GM23338 (cell line): ENCODE measurements around the gene AGFG1. TPM values are rescaled to one million over a fixed set of nuclear protein-coding genes. Genes with fewer than 3 reads are reported as not detected.

Experiments used
- ATAC-seq: fragments of 200-7000 bp; cut with Tn5 transposase; 3 replicates; pipeline ENCODE4 v1.9.1; 2020
- DNase-seq: peaks from one replicate; pipeline ENCODE4 v3.0.0-alpha.2; 2015; ENCODE audit warnings: low spot score
- H2AFZ ChIP-seq: fragments of 200-600 bp; sonication (generic); 2 replicates; pipeline ENCODE4 v1.8.0; 2016; ENCODE audit warnings: antibody characterized with exemption, mild to moderate bottlenecking, moderate library complexity
- H3F3A ChIP-seq: fragments of 200-600 bp; sonication (generic); replicated peaks from 2 replicates; pipeline ENCODE4 v1.8.0; 2017; ENCODE audit warnings: antibody characterized with exemption, mixed run types, low read depth
- H3K27ac ChIP-seq: fragments of 200-600 bp; sonication (generic); 2 replicates; pipeline ENCODE4 v1.6.1; 2016; ENCODE audit warnings: low read depth
- H3K27me3 ChIP-seq: fragments of 200-600 bp; sonication (generic); 2 replicates; pipeline ENCODE4 v1.8.0; 2016; ENCODE audit warnings: mild to moderate bottlenecking, mixed run types, moderate library complexity; ENCODE audit not compliant: insufficient read depth
- H3K36me3 ChIP-seq: fragments of 200-600 bp; sonication (generic); 2 replicates; pipeline ENCODE4 v1.8.0; 2016; ENCODE audit warnings: mild to moderate bottlenecking; ENCODE audit not compliant: insufficient read depth
- H3K4me1 ChIP-seq: fragments of 200-600 bp; sonication (generic); 2 replicates; pipeline ENCODE4 v1.8.0; 2016; ENCODE audit warnings: mild to moderate bottlenecking, moderate library complexity; ENCODE audit not compliant: insufficient read depth
- H3K4me2 ChIP-seq: fragments of 200-600 bp; sonication (generic); 2 replicates; pipeline ENCODE4 v1.7.1; 2017; ENCODE audit warnings: mixed run types
- H3K4me3 ChIP-seq: fragments of 200-600 bp; sonication (generic); 2 replicates; pipeline ENCODE4 v1.6.1; 2016; ENCODE audit warnings: mixed run types
- H3K79me2 ChIP-seq: fragments of 200-600 bp; sonication (generic); replicated peaks from 2 replicates; pipeline ENCODE4 v1.8.0; 2017; ENCODE audit warnings: mild to moderate bottlenecking; ENCODE audit not compliant: insufficient read depth
- H3K9me2 ChIP-seq: fragments of 200-600 bp; sonication (generic); 2 replicates; pipeline ENCODE4 v1.8.0; 2017; ENCODE audit not compliant: insufficient read depth
- H4K20me1 ChIP-seq: fragments of 200-600 bp; sonication (generic); replicated peaks from 2 replicates; pipeline ENCODE4 v1.8.0; 2017; ENCODE audit warnings: mild to moderate bottlenecking; ENCODE audit not compliant: insufficient read depth
- H3K27ac Mint-ChIP-seq: 2 replicates; pipeline ENCODE4 v1.8.0; 2020; ENCODE audit warnings: inconsistent platforms, mild to moderate bottlenecking, moderate library complexity, mixed read lengths
- H3K27me3 Mint-ChIP-seq: 3 replicates; pipeline ENCODE4 v1.8.0; 2022; ENCODE audit warnings: low read depth, mild to moderate bottlenecking, moderate library complexity, mixed read lengths, inconsistent platforms; ENCODE audit not compliant: insufficient read depth, poor library complexity
- H3K36me3 Mint-ChIP-seq: 3 replicates; pipeline ENCODE4 v1.8.0; 2021; ENCODE audit warnings: low read depth, mild to moderate bottlenecking, inconsistent platforms, moderate library complexity, mixed read lengths
- H3K4me1 Mint-ChIP-seq: 3 replicates; pipeline ENCODE4 v1.8.0; 2020; ENCODE audit warnings: mild to moderate bottlenecking, inconsistent platforms, mixed read lengths
- H3K4me3 Mint-ChIP-seq: 3 replicates; pipeline ENCODE4 v1.8.0; 2021; ENCODE audit warnings: moderate library complexity, mild to moderate bottlenecking, inconsistent platforms, mixed read lengths
- H3K9me3 Mint-ChIP-seq: 3 replicates; pipeline ENCODE4 v1.8.0; 2020; ENCODE audit warnings: moderate library complexity, mild to moderate bottlenecking, inconsistent platforms, mixed read lengths
- CREB1 ChIP-seq: fragments of 250-450 bp; sonication (Bioruptor Pico); IDR thresholded peaks from 2 replicates; pipeline ENCODE4 v1.5.0; 2020; ENCODE audit warnings: low read depth, mild to moderate bottlenecking, moderate library complexity
- EZH2 ChIP-seq: fragments of 200-600 bp; sonication (generic); IDR thresholded peaks from one replicate; pipeline ENCODE4 v1.8.0; 2017; ENCODE audit warnings: antibody characterized with exemption, mild to moderate bottlenecking, low read depth; ENCODE audit not compliant: unreplicated experiment
- EZH2phosphoT487 ChIP-seq: fragments of 200-600 bp; sonication (generic); IDR thresholded peaks from one replicate; pipeline ENCODE4 v1.8.1; 2018; ENCODE audit warnings: antibody characterized with exemption; ENCODE audit not compliant: unreplicated experiment
- JUNB ChIP-seq: IDR thresholded peaks from one replicate; pipeline ENCODE4 v1.6.1; 2016; ENCODE audit warnings: antibody characterized with exemption; ENCODE audit not compliant: unreplicated experiment
- NANOG ChIP-seq: IDR thresholded peaks from 2 replicates; pipeline ENCODE4 v1.6.1; 2016; ENCODE audit warnings: antibody characterized with exemption, borderline replicate concordance
- POLR2AphosphoS5 ChIP-seq: IDR thresholded peaks from 2 replicates; pipeline ENCODE4 v1.6.1; 2016; ENCODE audit warnings: antibody characterized with exemption, low read depth
- STAT1 ChIP-seq: IDR thresholded peaks from one replicate; pipeline ENCODE4 v1.6.1; 2016; ENCODE audit warnings: antibody characterized with exemption; ENCODE audit not compliant: unreplicated experiment
- ZNF114 ChIP-seq: fragments of 250-450 bp; sonication (Bioruptor Pico); IDR thresholded peaks from 2 replicates; pipeline ENCODE4 v1.5.0; 2020; ENCODE audit warnings: mild to moderate bottlenecking, moderate library complexity
- ZNF331 ChIP-seq: fragments of 250-450 bp; sonication (Bioruptor Pico); IDR thresholded peaks from 2 replicates; pipeline ENCODE4 v1.5.0; 2020; ENCODE audit warnings: low read depth, mild to moderate bottlenecking, moderate library complexity
- polyA plus RNA-seq: library from polyadenylated mRNA; unstranded; fragments of >200 nt; fragmentation: Nextera tagmentation; extraction: Ambion mirVana; gene quantifications from 2 replicates; pipeline ENCODE4 v1.2.1, GENCODE V29; 2016
- total RNA-seq: library from RNA; depleted of rRNA; stranded (reverse); fragments of >200 nt; shearing (Covaris generic); gene quantifications from 2 replicates; pipeline ENCODE4 v1.2.3, GENCODE V29; 2014
- TF ChIP-seq, protein P1 (sequence below), 2 experiments: fragments of 200-600 bp in 1 of 2; sonication (generic) in 1 of 2; conservative IDR thresholded peaks; 2 replicates each; pipeline versions ENCODE4 v1.5.1 to v1.6.1; 2016 to 2017; ENCODE audit warnings: antibody characterized with exemption in 2 of 2, low read depth in 2 of 2, mild to moderate bottlenecking in 2 of 2, moderate library complexity in 1 of 2
- TF ChIP-seq, protein P2 (sequence below): IDR thresholded peaks from 2 replicates; pipeline ENCODE4 v1.6.1; 2016; ENCODE audit warnings: antibody characterized with exemption
- TF ChIP-seq, protein P3 (sequence below): fragments of 250-450 bp; sonication (Bioruptor Pico); IDR thresholded peaks from 2 replicates; pipeline ENCODE4 v1.5.0; 2020; ENCODE audit warnings: mild to moderate bottlenecking, moderate library complexity
- TF ChIP-seq, protein P4 (sequence below): IDR thresholded peaks from one replicate; pipeline ENCODE4 v1.6.1; 2018; ENCODE audit warnings: antibody characterized with exemption; ENCODE audit not compliant: unreplicated experiment

Gene AGFG1
- total and polyA plus RNA-seq, 2 experiments from 2014 or later, result 14.5 to 113 TPM

DNA sequence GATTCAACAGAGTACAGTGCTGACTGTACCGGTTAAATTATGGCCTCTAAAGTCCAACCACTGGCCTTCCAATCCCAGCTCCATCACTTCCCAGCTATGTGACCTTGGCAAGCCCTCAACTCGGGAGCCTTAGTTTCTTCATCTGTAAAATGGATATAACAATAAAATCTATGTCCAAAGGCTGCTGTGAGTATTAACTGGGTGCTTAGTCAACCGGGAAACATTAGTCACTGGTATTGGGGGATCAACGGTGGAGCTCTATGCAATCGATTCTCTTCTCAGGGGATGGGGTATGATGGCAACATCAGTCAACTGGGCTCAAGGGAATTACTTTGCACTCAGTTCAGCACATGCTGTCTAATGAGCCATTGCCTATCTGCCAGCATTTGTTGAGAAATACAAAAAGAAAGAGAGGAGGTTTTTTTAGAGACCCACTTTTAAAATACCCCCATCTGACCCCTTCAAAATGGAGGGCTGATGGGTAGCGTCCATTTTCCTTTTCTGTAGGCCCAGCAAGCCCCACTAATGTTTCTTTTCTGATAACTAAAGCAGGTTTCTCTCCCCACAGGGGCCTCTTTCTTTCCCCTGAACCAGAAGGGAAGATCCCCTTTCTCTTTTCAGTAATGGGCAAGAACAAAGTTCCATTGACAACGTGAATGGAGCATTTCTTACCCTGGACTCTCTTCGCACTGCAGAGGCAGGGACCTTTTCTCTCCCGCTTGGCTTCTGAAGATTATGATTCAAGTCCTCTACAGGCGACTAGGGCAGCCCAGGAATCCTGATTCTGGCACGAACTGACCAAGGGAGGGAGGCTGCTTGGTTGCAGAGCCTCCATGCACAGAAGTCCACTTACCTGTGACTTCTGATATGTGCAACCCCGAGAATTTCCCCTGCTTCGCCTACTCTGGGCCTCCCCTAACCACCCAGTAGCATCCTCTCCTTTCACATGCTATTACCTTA, 8.7 kb upstream of the AGFG1 start:
- Mint-ChIP-seq H3K9me3 (no peaks in the 10 kb centered on the region), H3K27me3 (peaks cover 5% of the 10 kb centered on the region), H3K36me3 (no peaks in the 10 kb centered on the region), H3K27ac (no peak overlapping the region), H3K4me1 (peaks cover 18% of the 10 kb centered on the region), H3K4me3 (no peak overlapping the region)
- H3K4me2 ChIP-seq, result no peak overlapping the region
- H3K9me2 ChIP-seq, result no peaks in the 10 kb centered on the region
- H4K20me1 ChIP-seq, result no peaks in the 10 kb centered on the region
- no peaks in the 10 kb centered on the region for H3F3A ChIP-seq
- no peak overlapping the region for H2AFZ ChIP-seq
- DNase-seq (no peak), ATAC-seq (no peak)
- H3K27me3 ChIP-seq, result no peaks in the 10 kb centered on the region
- H3K36me3 ChIP-seq, result no peaks in the 10 kb centered on the region
- H3K4me1 ChIP-seq, result peaks cover 8% of the 10 kb centered on the region; the same call in 1 of the 2 replicates
- no peak overlapping the region for H3K4me3 ChIP-seq
- H3K27ac ChIP-seq, result no peak overlapping the region
- TF ChIP-seq, protein P1, sequence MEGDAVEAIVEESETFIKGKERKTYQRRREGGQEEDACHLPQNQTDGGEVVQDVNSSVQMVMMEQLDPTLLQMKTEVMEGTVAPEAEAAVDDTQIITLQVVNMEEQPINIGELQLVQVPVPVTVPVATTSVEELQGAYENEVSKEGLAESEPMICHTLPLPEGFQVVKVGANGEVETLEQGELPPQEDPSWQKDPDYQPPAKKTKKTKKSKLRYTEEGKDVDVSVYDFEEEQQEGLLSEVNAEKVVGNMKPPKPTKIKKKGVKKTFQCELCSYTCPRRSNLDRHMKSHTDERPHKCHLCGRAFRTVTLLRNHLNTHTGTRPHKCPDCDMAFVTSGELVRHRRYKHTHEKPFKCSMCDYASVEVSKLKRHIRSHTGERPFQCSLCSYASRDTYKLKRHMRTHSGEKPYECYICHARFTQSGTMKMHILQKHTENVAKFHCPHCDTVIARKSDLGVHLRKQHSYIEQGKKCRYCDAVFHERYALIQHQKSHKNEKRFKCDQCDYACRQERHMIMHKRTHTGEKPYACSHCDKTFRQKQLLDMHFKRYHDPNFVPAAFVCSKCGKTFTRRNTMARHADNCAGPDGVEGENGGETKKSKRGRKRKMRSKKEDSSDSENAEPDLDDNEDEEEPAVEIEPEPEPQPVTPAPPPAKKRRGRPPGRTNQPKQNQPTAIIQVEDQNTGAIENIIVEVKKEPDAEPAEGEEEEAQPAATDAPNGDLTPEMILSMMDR (conservative IDR thresholded peaks at IDR 0.05; ENCODE audit: low read depth in 2 of 2), result no peak
- TF ChIP-seq JUNB (no peak), CREB1 (CRISPR knock-in tag) (no peak), NANOG (no peak), EZH2phosphoT487 (no peak), ZNF331 (no peak), STAT1 (no peak), ZNF114 (CRISPR knock-in tag) (no peak), POLR2AphosphoS5 (no peak), EZH2 (no peak)
- TF ChIP-seq, protein P2, sequence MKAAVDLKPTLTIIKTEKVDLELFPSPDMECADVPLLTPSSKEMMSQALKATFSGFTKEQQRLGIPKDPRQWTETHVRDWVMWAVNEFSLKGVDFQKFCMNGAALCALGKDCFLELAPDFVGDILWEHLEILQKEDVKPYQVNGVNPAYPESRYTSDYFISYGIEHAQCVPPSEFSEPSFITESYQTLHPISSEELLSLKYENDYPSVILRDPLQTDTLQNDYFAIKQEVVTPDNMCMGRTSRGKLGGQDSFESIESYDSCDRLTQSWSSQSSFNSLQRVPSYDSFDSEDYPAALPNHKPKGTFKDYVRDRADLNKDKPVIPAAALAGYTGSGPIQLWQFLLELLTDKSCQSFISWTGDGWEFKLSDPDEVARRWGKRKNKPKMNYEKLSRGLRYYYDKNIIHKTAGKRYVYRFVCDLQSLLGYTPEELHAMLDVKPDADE, result no peak
- TF ChIP-seq, protein P3, sequence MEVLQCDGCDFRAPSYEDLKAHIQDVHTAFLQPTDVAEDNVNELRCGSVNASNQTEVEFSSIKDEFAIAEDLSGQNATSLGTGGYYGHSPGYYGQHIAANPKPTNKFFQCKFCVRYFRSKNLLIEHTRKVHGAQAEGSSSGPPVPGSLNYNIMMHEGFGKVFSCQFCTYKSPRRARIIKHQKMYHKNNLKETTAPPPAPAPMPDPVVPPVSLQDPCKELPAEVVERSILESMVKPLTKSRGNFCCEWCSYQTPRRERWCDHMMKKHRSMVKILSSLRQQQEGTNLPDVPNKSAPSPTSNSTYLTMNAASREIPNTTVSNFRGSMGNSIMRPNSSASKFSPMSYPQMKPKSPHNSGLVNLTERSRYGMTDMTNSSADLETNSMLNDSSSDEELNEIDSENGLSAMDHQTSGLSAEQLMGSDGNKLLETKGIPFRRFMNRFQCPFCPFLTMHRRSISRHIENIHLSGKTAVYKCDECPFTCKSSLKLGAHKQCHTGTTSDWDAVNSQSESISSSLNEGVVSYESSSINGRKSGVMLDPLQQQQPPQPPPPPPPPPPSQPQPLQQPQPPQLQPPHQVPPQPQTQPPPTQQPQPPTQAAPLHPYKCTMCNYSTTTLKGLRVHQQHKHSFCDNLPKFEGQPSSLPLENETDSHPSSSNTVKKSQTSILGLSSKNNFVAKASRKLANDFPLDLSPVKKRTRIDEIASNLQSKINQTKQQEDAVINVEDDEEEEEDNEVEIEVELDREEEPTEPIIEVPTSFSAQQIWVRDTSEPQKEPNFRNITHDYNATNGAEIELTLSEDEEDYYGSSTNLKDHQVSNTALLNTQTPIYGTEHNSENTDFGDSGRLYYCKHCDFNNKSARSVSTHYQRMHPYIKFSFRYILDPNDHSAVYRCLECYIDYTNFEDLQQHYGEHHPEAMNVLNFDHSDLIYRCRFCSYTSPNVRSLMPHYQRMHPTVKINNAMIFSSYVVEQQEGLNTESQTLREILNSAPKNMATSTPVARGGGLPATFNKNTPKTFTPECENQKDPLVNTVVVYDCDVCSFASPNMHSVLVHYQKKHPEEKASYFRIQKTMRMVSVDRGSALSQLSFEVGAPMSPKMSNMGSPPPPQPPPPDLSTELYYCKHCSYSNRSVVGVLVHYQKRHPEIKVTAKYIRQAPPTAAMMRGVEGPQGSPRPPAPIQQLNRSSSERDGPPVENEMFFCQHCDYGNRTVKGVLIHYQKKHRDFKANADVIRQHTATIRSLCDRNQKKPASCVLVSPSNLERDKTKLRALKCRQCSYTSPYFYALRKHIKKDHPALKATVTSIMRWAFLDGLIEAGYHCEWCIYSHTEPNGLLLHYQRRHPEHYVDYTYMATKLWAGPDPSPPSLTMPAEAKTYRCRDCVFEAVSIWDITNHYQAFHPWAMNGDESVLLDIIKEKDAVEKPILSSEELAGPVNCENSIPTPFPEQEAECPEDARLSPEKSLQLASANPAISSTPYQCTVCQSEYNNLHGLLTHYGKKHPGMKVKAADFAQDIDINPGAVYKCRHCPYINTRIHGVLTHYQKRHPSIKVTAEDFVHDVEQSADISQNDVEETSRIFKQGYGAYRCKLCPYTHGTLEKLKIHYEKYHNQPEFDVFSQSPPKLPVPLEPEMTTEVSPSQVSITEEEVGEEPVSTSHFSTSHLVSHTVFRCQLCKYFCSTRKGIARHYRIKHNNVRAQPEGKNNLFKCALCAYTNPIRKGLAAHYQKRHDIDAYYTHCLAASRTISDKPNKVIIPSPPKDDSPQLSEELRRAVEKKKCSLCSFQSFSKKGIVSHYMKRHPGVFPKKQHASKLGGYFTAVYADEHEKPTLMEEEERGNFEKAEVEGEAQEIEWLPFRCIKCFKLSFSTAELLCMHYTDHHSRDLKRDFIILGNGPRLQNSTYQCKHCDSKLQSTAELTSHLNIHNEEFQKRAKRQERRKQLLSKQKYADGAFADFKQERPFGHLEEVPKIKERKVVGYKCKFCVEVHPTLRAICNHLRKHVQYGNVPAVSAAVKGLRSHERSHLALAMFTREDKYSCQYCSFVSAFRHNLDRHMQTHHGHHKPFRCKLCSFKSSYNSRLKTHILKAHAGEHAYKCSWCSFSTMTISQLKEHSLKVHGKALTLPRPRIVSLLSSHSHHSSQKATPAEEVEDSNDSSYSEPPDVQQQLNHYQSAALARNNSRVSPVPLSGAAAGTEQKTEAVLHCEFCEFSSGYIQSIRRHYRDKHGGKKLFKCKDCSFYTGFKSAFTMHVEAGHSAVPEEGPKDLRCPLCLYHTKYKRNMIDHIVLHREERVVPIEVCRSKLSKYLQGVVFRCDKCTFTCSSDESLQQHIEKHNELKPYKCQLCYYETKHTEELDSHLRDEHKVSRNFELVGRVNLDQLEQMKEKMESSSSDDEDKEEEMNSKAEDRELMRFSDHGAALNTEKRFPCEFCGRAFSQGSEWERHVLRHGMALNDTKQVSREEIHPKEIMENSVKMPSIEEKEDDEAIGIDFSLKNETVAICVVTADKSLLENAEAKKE (CRISPR knock-in tag), result no peak
- TF ChIP-seq, protein P4, sequence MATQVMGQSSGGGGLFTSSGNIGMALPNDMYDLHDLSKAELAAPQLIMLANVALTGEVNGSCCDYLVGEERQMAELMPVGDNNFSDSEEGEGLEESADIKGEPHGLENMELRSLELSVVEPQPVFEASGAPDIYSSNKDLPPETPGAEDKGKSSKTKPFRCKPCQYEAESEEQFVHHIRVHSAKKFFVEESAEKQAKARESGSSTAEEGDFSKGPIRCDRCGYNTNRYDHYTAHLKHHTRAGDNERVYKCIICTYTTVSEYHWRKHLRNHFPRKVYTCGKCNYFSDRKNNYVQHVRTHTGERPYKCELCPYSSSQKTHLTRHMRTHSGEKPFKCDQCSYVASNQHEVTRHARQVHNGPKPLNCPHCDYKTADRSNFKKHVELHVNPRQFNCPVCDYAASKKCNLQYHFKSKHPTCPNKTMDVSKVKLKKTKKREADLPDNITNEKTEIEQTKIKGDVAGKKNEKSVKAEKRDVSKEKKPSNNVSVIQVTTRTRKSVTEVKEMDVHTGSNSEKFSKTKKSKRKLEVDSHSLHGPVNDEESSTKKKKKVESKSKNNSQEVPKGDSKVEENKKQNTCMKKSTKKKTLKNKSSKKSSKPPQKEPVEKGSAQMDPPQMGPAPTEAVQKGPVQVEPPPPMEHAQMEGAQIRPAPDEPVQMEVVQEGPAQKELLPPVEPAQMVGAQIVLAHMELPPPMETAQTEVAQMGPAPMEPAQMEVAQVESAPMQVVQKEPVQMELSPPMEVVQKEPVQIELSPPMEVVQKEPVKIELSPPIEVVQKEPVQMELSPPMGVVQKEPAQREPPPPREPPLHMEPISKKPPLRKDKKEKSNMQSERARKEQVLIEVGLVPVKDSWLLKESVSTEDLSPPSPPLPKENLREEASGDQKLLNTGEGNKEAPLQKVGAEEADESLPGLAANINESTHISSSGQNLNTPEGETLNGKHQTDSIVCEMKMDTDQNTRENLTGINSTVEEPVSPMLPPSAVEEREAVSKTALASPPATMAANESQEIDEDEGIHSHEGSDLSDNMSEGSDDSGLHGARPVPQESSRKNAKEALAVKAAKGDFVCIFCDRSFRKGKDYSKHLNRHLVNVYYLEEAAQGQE, result no peak
- H3K79me2 ChIP-seq, result no peaks in the 10 kb centered on the region
